ENCODE data around the gene MARCKSL1.

DNA sequence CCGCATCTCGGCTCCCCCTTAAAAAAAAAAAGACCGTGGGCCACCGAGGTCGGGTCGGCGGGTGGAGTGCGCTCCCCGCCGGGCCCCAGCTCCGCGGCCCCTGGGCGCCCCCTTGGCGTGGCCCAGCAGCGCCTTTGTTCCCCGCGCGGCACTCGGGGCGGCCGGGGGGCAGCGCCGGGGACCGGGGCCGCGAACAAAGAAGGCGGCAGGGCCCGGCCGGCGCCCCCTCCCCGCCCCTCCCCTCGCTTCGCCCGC, 571 bp downstream of the MARCKSL1 start:
- TF ChIP-seq, protein P1, sequence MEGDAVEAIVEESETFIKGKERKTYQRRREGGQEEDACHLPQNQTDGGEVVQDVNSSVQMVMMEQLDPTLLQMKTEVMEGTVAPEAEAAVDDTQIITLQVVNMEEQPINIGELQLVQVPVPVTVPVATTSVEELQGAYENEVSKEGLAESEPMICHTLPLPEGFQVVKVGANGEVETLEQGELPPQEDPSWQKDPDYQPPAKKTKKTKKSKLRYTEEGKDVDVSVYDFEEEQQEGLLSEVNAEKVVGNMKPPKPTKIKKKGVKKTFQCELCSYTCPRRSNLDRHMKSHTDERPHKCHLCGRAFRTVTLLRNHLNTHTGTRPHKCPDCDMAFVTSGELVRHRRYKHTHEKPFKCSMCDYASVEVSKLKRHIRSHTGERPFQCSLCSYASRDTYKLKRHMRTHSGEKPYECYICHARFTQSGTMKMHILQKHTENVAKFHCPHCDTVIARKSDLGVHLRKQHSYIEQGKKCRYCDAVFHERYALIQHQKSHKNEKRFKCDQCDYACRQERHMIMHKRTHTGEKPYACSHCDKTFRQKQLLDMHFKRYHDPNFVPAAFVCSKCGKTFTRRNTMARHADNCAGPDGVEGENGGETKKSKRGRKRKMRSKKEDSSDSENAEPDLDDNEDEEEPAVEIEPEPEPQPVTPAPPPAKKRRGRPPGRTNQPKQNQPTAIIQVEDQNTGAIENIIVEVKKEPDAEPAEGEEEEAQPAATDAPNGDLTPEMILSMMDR (IDR thresholded peaks at IDR 0.05), result no peak
- no peak for TF ChIP-seq POLR2A (IDR thresholded peaks at IDR 0.05)

Data from body of pancreas (tissue), 4 donors.